CD4-positive, alpha-beta T cell treated with Interleukin-12 subunit alpha and Interleukin-12 subunit beta, for 1 hour (primary cell): Measurements from ENCODE around the gene ALG14.
"Not testable (repeated sequence)": the region's sequence is repeated elsewhere in the genome, so short reads cannot be mapped to it uniquely, and the experiment has no call there.

Source experiments
- DNase-seq: peaks from one replicate; pipeline ENCODE4 v3.0.0-alpha.2; 2020

Gene ALG14

GRCh38 chr1:95041491-95042165 lies 31.1 kb downstream of the ALG14 start:
- no peak for DNase-seq

GRCh38 chr1:95040032-95040525 lies 32.7 kb downstream of the ALG14 start:
- no peak for DNase-seq

GRCh38 chr1:95039360-95040031 lies 33.3 kb downstream of the ALG14 start:
- DNase-seq, result no peak

- DNase-seq, result no peak
Measured at GRCh38 chr1:95035536-95035935, 37.2 kb downstream of the ALG14 start.

GRCh38 chr1:95034506-95034905 lies 38.2 kb downstream of the ALG14 start:
- DNase-seq, result no peak

GRCh38 chr1:95033843-95034242 lies 38.9 kb downstream of the ALG14 start:
- no peak for DNase-seq

GRCh38 chr1:95029532-95029931 lies 43.2 kb downstream of the ALG14 start:
- DNase-seq, result no peak

- DNase-seq, result no peak
Measured at GRCh38 chr1:95028954-95029353, 43.8 kb downstream of the ALG14 start.

GRCh38 chr1:95027046-95027445 lies 45.7 kb downstream of the ALG14 start:
- DNase-seq, result no peak

- DNase-seq, result no peak
Measured at GRCh38 chr1:95023399-95024043, 49.2 kb downstream of the ALG14 start.

GRCh38 chr1:95022644-95022926 lies 50.2 kb downstream of the ALG14 start:
- no peak for DNase-seq

- DNase-seq, result no peak
Measured at GRCh38 chr1:95021805-95022643, 50.7 kb downstream of the ALG14 start.

- no peak for DNase-seq
Measured at GRCh38 chr1:95021119-95021518, 51.6 kb downstream of the ALG14 start.

- DNase-seq, result not testable (repeated sequence)
Measured at GRCh38 chr1:95019466-95019865, 53.3 kb downstream of the ALG14 start.

- no peak for DNase-seq
Measured at GRCh38 chr1:95018602-95019369, 54.0 kb downstream of the ALG14 start.

GRCh38 chr1:95017775-95018174 lies 55.0 kb downstream of the ALG14 start:
- DNase-seq, result no peak

GRCh38 chr1:95015076-95015475 lies 57.7 kb downstream of the ALG14 start:
- no peak for DNase-seq

GRCh38 chr1:95013950-95014574 lies 58.7 kb downstream of the ALG14 start:
- DNase-seq, result no peak

GRCh38 chr1:95012389-95012788 lies 60.4 kb downstream of the ALG14 start:
- DNase-seq, result no peak

- DNase-seq, result no peak
Measured at GRCh38 chr1:95010158-95010557, 62.6 kb downstream of the ALG14 start.

- no peak for DNase-seq
Measured at GRCh38 chr1:95007687-95008086, 65.1 kb downstream of the ALG14 start.

- DNase-seq, result no peak
Measured at GRCh38 chr1:95006681-95007080, 66.1 kb downstream of the ALG14 start.
